ENCODE measurements around the gene DYNLT4.
"Not testable (repeated sequence)": the region's sequence is repeated elsewhere in the genome, so short reads cannot be mapped to it uniquely, and the experiment has no call there.

DNA sequence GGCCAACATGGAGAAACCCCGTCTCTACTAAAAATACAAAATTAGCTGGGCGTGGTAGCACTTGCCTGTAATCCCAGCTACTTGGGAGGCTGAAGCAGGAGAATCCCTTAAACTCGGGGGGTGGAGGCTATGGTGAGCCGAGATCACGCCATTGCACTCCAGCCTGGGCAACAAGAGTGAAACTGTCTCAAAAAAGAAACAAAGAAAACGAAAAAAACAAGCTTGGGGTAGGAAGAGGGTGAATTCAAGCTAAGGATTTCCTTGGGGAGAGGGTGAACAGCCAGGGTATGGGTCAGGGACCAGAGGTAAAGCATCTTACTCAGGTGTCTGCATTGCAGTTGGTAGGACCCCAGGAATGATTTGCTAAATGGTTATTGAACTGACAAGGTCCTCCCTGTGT lies 40.7 kb downstream of the DYNLT4 start:
- TF ChIP-seq CTCF (IDR thresholded peaks at IDR 0.05); EP300 (IDR thresholded peaks at IDR 0.05; ENCODE audit: borderline replicate concordance in 1 of 2, low read depth in 1 of 2, low read length in 1 of 2); USF2 (IDR thresholded peaks at IDR 0.05; ENCODE audit: borderline replicate concordance, low read depth, low read length); RAD21 (IDR thresholded peaks at IDR 0.05; ENCODE audit: low read length); FOXM1 (IDR thresholded peaks at IDR 0.05; ENCODE audit: low read depth); POLR2AphosphoS5 (IDR thresholded peaks at IDR 0.05; ENCODE audit: low read depth, low read length); YY1 (IDR thresholded peaks at IDR 0.05; ENCODE audit: low read depth); JUND (IDR thresholded peaks at IDR 0.05); RCOR1 (IDR thresholded peaks at IDR 0.05; ENCODE audit: low read length); CHD2 (IDR thresholded peaks at IDR 0.05; ENCODE audit: low read length, partially characterized antibody): not testable (repeated sequence)
- TF ChIP-seq, protein P1, sequence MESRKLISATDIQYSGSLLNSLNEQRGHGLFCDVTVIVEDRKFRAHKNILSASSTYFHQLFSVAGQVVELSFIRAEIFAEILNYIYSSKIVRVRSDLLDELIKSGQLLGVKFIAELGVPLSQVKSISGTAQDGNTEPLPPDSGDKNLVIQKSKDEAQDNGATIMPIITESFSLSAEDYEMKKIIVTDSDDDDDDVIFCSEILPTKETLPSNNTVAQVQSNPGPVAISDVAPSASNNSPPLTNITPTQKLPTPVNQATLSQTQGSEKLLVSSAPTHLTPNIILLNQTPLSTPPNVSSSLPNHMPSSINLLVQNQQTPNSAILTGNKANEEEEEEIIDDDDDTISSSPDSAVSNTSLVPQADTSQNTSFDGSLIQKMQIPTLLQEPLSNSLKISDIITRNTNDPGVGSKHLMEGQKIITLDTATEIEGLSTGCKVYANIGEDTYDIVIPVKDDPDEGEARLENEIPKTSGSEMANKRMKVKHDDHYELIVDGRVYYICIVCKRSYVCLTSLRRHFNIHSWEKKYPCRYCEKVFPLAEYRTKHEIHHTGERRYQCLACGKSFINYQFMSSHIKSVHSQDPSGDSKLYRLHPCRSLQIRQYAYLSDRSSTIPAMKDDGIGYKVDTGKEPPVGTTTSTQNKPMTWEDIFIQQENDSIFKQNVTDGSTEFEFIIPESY (IDR thresholded peaks at IDR 0.05; ENCODE audit: borderline replicate concordance, low read depth): not testable (repeated sequence)
